Activated CD4-positive, alpha-beta memory T cell treated with anti-CD3 and anti-CD28 coated beads, Interleukin-2, amount 10 ng/mL, durations not matched to agents 7 days and 5 days (primary cell): Measurements from ENCODE around the gene TBC1D5. TPM values are rescaled to one million over a fixed set of nuclear protein-coding genes. Genes with fewer than 3 reads are reported as not detected.
"Not testable (repeated sequence)": the region's sequence is repeated elsewhere in the genome, so short reads cannot be mapped to it uniquely, and the experiment has no call there.

ENCODE experiments used
- CTCF ChIA-PET: fragments of 350-600 bp; sonication (Branson Sonifier 250); formaldehyde crosslinking; loops from one replicate; lab custom pipeline; 2021; ENCODE audit warnings: antibody characterized with exemption, inconsistent platforms; lab: Charles Lee
- POLR2A ChIA-PET: fragments of 350-600 bp; sonication (Branson Sonifier 250); formaldehyde crosslinking; loops from one replicate; lab custom pipeline; 2021; ENCODE audit warnings: antibody characterized with exemption; lab: Charles Lee
- DNase-seq: peaks from one replicate; pipeline ENCODE4 v3.0.0-alpha.2; 2020
- H3K27ac Mint-ChIP-seq: one replicate; pipeline ENCODE4 v1.8.0; 2021; ENCODE audit warnings: mild to moderate bottlenecking, mixed read lengths
- H3K27me3 Mint-ChIP-seq: one replicate; pipeline ENCODE4 v1.8.0; 2021; ENCODE audit warnings: mixed read lengths
- H3K36me3 Mint-ChIP-seq: one replicate; pipeline ENCODE4 v1.8.0; 2021; ENCODE audit warnings: low read depth, mixed read lengths
- H3K4me1 Mint-ChIP-seq: one replicate; pipeline ENCODE4 v1.8.0; 2021; ENCODE audit warnings: mixed read lengths
- H3K4me3 Mint-ChIP-seq: one replicate; pipeline ENCODE4 v1.8.0; 2021; ENCODE audit warnings: mild to moderate bottlenecking, mixed read lengths
- H3K9me3 Mint-ChIP-seq: one replicate; pipeline ENCODE4 v1.8.0; 2021; ENCODE audit warnings: mixed read lengths
- total RNA-seq, 2 experiments: library from RNA; stranded (reverse); gene quantifications; one replicate each; pipeline ENCODE4 v1.2.3, GENCODE V29; 2021

TBC1D5 gene
- total RNA-seq, 2 experiments from 2014 or later = 49.9 to 50.8 TPM

DNA sequence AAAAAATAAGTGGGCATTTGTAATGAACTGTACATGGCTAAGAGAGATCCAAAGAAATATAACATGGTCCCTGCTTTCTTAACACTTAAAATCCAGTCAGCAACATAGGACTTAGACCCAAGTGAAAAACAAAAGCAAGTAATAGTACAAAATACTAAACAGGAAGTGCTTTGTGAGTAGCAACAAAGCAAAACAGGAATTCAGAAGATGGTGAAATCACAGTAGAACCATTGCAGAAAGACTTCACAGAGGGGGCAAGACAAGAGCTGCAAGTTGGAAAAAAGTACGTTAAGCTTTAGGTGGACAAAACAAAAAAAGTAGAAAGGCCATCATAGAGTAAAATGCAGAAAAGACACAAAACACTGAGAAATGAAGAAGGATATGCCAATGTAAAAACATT lies 116.0 kb downstream of the TBC1D5 start:
- no peak overlapping the region for H3K4me3 Mint-ChIP-seq
- H3K36me3 Mint-ChIP-seq = peaks cover 8% of the 10 kb centered on the region
- peaks cover 14% of the 10 kb centered on the region for H3K4me1 Mint-ChIP-seq
- H3K9me3 Mint-ChIP-seq = no peaks in the 10 kb centered on the region
- ChIA-PET CTCF (no interaction called here), POLR2A (no interaction called here)
- no peak for DNase-seq
- no peaks in the 10 kb centered on the region for H3K27me3 Mint-ChIP-seq
- no peak overlapping the region for H3K27ac Mint-ChIP-seq

DNA sequence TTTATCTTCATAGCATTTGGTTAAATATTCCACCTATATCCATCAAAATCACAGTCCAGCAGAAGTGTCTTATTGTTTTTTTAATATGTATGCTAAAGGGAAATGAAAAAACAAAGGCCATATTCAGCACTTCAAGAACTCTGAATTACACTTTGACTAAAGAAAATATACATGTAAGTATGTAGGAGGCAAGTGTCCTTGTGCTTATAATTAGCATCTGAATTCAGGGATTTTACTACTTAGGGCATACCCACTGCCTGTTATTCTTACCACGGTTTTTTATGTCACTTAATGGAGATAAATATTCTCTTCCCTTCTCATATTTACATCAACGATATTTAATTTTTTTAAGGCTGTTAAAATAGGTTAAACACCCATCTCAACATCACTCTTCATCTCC lies 117.3 kb downstream of the TBC1D5 start:
- ChIA-PET CTCF (no interaction called here), POLR2A (no interaction called here)
- Mint-ChIP-seq H3K9me3 (no peaks in the 10 kb centered on the region), H3K27ac (no peak overlapping the region), H3K36me3 (peaks cover 11% of the 10 kb centered on the region), H3K4me1 (peaks cover 14% of the 10 kb centered on the region), H3K27me3 (no peaks in the 10 kb centered on the region), H3K4me3 (no peak overlapping the region)
- DNase-seq = no peak

DNA sequence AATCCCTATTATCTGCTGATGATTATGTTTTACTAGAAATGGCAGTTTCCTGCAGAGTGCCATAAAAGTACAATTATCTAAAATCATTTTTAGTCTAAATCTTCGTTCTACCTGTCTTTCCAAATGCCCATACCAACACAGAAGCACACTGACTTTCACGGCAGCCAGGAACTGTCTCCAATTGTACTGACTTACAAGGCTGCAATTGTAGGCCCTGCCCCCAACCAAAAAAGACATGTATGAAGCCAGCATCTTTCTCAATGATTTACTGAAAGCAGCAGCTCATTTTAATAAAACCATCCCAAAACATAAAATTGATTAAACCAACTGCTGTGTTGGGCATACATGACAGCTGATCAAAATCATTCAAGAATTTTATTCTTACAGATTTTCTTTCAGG lies 119.0 kb downstream of the TBC1D5 start:
- CTCF ChIA-PET = no interaction called here
- H3K4me1 Mint-ChIP-seq = peaks cover 14% of the 10 kb centered on the region
- POLR2A ChIA-PET = no interaction called here
- no peak for DNase-seq
- H3K36me3 Mint-ChIP-seq = peaks cover 15% of the 10 kb centered on the region
- H3K27me3 Mint-ChIP-seq = no peaks in the 10 kb centered on the region
- H3K9me3 Mint-ChIP-seq = no peaks in the 10 kb centered on the region
- no peak overlapping the region for H3K27ac Mint-ChIP-seq
- H3K4me3 Mint-ChIP-seq = no peak overlapping the region

DNA sequence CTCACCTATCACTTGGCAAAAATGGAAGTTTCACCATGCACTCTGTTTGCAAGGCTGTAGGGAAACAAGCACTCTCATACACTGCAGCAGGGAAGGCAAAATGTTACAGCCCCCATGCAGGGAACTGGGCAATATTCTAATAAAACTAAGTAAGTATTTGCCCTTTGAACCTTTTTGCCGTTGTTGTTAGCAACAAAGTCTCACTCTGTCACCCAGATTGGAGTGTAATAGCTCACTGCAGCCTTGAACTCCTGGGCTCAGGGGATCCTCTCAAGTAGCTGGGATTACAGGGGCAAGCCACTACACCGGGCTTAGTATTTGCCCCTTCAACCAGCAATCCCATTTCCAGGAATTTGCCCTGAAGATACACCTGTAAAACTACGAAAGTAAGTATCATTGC lies 122.5 kb downstream of the TBC1D5 start:
- Mint-ChIP-seq H3K36me3 (peaks cover 31% of the 10 kb centered on the region), H3K27me3 (no peaks in the 10 kb centered on the region), H3K4me1 (no peaks in the 10 kb centered on the region), H3K27ac (no peak overlapping the region), H3K4me3 (no peak overlapping the region), H3K9me3 (peaks cover 11% of the 10 kb centered on the region)
- no peak for DNase-seq
- POLR2A ChIA-PET = no interaction called here
- CTCF ChIA-PET = no interaction called here

DNA sequence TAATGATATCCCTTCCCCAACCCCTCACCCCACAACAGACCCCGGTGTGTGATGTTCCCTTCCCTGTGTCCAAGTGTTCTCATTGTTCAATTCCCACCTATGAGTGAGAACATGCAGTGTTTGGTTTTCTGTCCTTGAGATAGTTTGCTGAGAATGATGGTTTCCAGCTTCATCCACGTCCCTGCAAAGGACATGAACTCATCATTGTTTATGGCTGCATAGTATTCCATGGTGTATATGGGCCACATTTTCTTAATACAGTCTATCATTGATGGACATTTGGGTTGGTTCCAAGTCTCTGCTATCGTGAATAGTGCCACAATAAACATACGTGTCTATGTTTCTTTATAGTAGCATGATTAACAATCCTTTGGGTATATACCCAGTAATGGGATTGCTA lies 129.4 kb downstream of the TBC1D5 start:
- CTCF ChIA-PET, H3K4me3 Mint-ChIP-seq, H3K4me1 Mint-ChIP-seq, POLR2A ChIA-PET, H3K27me3 Mint-ChIP-seq, H3K27ac Mint-ChIP-seq, DNase-seq: not testable (repeated sequence)
- Mint-ChIP-seq H3K9me3 (peaks cover 18% of the 10 kb centered on the region), H3K36me3 (peaks cover 26% of the 10 kb centered on the region)

DNA sequence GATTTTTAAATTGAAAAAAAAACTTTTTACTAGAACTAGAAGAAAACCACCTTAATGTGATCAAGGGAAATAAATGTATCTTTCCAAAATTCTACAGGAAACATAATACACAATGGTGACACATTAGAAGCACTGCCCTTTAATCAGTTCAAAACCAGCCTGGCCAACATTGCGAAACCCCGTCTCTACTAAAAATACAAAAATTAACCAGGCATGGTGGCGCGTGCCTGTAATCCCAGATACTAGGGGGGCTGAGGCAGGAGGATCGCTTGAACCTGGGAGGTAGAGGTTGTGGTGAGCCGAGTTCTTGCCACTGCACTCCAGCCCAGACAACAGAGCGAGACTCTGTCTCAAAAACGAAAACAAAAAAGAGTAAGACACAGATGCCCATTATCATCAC lies 134.5 kb downstream of the TBC1D5 start:
- ChIA-PET POLR2A (no interaction called here), CTCF (no interaction called here)
- Mint-ChIP-seq H3K36me3 (peaks cover 6% of the 10 kb centered on the region), H3K27me3 (no peaks in the 10 kb centered on the region), H3K4me1 (peaks cover 5% of the 10 kb centered on the region), H3K9me3 (no peaks in the 10 kb centered on the region), H3K27ac (no peak overlapping the region), H3K4me3 (no peak overlapping the region)
- no peak for DNase-seq

DNA sequence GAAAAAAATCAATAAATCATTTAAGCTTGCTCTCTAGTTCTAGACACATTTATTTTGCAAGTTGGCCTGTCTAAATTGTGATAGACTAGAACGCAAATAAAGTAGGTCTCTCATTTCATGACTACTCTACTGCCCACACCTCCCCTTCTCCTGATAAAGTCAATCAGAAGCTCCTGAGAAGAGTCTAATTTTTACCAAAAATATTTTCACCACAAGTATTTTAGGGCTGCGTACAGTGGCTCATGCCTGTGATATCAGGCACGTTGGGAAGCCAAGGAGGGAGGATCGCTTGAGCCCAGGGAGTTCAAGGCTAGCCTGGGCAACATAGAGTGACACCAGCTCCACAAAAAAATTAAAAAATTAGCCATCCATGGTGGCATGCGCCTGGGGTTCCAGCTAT lies 136.5 kb downstream of the TBC1D5 start:
- peaks cover 3% of the 10 kb centered on the region for H3K9me3 Mint-ChIP-seq

DNA sequence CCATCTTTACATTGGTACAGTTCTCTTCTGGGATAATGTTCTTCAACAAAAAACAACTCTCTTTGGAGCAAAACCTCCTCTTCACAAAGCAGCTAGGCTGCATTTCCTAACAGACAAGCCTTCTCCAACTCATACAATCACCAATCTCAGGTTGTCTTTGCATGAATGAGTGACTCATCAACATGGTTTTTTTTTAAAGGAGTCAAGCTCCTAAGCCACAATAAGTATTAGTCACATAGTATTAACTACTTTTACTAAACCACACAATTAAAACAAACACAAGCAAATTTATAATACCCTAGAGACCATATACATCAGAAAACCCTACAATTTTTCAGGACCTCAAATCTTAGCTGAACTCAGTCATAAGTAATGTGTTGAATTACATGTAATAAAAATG lies 137.4 kb downstream of the TBC1D5 start:
- Mint-ChIP-seq H3K4me1 (peaks cover 5% of the 10 kb centered on the region), H3K27ac (no peak overlapping the region), H3K27me3 (no peaks in the 10 kb centered on the region), H3K9me3 (peaks cover 3% of the 10 kb centered on the region), H3K4me3 (no peak overlapping the region), H3K36me3 (peaks cover 3% of the 10 kb centered on the region)
- no peak for DNase-seq
- ChIA-PET CTCF (no interaction called here), POLR2A (no interaction called here)

More for the DNA sequence above, 136.5 kb downstream of the TBC1D5 start:
- POLR2A ChIA-PET = no interaction called here
- CTCF ChIA-PET = no interaction called here
- peaks cover 5% of the 10 kb centered on the region for H3K4me1 Mint-ChIP-seq
- no peak overlapping the region for H3K27ac Mint-ChIP-seq
- H3K27me3 Mint-ChIP-seq = no peaks in the 10 kb centered on the region
- H3K36me3 Mint-ChIP-seq = peaks cover 3% of the 10 kb centered on the region
- no peak for DNase-seq
- H3K4me3 Mint-ChIP-seq = no peak overlapping the region

DNA sequence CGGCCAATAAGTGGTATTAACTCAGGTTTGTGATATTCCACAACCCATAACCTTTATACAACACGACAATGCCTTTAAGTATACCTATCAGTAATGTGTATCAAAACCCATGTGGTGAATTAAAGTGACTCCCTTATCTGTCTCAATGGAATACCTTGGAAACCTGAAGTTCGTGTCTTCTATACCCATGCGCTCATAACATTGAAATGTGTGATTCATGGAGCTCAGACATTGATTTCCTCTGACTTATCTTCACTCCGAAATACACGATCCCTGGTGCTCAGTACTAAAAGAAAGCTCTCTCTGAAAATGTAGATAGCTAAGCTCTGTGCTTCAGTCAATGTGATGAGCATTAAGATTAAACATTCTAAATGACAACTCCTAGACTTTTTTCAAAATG lies 140.3 kb downstream of the TBC1D5 start:
- DNase-seq = no peak
- Mint-ChIP-seq H3K4me3 (no peak overlapping the region), H3K27me3 (no peaks in the 10 kb centered on the region), H3K27ac (no peak overlapping the region), H3K9me3 (peaks cover 3% of the 10 kb centered on the region), H3K36me3 (peaks cover 3% of the 10 kb centered on the region), H3K4me1 (peaks cover 6% of the 10 kb centered on the region)
- ChIA-PET POLR2A (no interaction called here), CTCF (interaction anchor here (0.6 kb wide), 1 partner anchor 236 kb away, joined by 3 read pairs; no protein-coding TSS in a partner anchor)

DNA sequence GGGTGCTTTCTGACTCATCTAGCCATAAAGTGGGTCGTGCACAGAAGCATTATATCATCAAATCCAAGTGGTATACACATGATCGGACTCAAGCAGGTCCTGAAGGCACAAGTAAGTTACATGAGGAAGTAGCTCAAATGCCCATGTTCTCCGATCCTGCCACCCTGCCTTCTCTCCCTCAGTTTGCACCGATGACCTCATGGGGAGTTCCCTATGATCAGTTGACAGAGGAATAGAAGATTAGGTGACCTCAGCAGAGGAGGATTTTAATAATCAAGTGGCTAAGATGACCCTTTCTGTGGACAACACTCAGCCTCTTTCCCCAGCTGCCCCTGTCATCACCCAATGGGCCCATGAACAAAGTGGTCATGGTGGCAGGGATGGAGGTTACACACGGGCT lies 149.5 kb downstream of the TBC1D5 start:
- ChIA-PET CTCF (no interaction called here), POLR2A (no interaction called here)
- H3K4me3 Mint-ChIP-seq = no peak overlapping the region
- no peaks in the 10 kb centered on the region for H3K4me1 Mint-ChIP-seq
- peaks cover 27% of the 10 kb centered on the region for H3K9me3 Mint-ChIP-seq
- peaks cover 30% of the 10 kb centered on the region for H3K36me3 Mint-ChIP-seq
- no peak overlapping the region for H3K27ac Mint-ChIP-seq
- DNase-seq = no peak
- no peaks in the 10 kb centered on the region for H3K27me3 Mint-ChIP-seq

DNA sequence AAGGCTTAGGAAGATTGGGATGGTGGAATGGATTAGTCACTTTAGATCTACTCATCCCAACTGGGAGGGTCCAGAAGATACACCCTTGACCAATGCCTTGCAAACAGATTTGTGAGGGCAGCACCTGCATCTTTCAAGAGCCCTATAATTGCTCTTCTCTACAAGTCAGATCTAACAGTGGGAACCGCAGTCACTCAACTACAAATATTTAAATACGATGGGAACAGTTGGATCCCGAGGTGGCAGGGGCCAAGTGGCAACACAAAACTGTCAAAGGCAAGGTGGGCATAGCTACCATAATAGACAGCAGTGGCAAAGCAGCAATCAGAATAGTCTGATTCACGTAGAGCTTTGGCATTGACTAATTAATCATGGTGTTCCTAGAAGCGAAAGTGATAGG lies 152.0 kb downstream of the TBC1D5 start:
- H3K27ac Mint-ChIP-seq = no peak overlapping the region
- DNase-seq = no peak
- H3K27me3 Mint-ChIP-seq = no peaks in the 10 kb centered on the region
- peaks cover 27% of the 10 kb centered on the region for H3K9me3 Mint-ChIP-seq
- H3K4me3 Mint-ChIP-seq = no peak overlapping the region
- POLR2A ChIA-PET = no interaction called here
- CTCF ChIA-PET = no interaction called here
- peaks cover 30% of the 10 kb centered on the region for H3K36me3 Mint-ChIP-seq
- H3K4me1 Mint-ChIP-seq = no peaks in the 10 kb centered on the region

DNA sequence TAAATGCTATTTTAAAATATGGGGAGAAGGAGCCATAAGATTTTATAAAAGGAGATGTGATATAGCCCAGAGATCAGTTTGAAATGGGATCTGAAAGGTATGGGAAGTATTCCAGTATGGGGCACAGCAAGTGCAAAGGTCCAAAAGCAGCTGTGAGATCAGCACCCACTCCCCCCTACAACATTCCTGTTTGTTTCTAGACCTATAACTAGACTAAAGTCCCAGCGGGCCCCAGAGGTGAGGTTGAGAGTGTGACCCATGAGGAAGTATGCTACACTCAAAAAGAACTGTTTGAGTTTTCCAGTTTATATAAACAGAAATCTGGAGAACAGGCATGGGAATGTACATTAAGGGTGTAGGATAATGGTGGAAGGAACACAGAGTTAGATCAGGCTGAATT lies 152.5 kb downstream of the TBC1D5 start:
- DNase-seq = no peak
- Mint-ChIP-seq H3K4me3 (no peak overlapping the region), H3K36me3 (peaks cover 28% of the 10 kb centered on the region), H3K4me1 (no peaks in the 10 kb centered on the region), H3K9me3 (peaks cover 27% of the 10 kb centered on the region), H3K27ac (no peak overlapping the region), H3K27me3 (no peaks in the 10 kb centered on the region)
- POLR2A ChIA-PET = no interaction called here
- CTCF ChIA-PET = no interaction called here

DNA sequence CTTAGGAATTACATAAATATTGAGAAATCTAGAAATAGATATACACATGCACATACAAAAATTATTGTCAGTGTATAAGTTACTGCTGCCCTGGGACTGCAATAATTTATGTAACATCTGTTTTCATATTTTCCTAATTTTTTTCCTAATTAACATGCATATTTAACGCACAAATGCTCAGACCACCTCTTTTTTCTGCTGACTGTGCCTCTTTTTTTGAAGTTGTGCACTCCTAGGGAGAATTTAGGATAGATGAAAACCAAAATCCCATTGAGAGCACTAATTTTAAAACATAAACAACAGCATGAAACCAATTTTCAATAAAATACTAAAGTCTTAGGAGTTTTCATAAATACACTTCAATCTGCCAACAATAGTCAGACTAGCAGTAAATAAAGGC lies 154.0 kb downstream of the TBC1D5 start:
- CTCF ChIA-PET = no interaction called here
- H3K27ac Mint-ChIP-seq = no peak overlapping the region
- no peaks in the 10 kb centered on the region for H3K27me3 Mint-ChIP-seq
- H3K4me3 Mint-ChIP-seq = no peak overlapping the region
- POLR2A ChIA-PET = no interaction called here
- peaks cover 23% of the 10 kb centered on the region for H3K36me3 Mint-ChIP-seq
- DNase-seq = no peak
- H3K4me1 Mint-ChIP-seq = no peaks in the 10 kb centered on the region
- peaks cover 24% of the 10 kb centered on the region for H3K9me3 Mint-ChIP-seq

DNA sequence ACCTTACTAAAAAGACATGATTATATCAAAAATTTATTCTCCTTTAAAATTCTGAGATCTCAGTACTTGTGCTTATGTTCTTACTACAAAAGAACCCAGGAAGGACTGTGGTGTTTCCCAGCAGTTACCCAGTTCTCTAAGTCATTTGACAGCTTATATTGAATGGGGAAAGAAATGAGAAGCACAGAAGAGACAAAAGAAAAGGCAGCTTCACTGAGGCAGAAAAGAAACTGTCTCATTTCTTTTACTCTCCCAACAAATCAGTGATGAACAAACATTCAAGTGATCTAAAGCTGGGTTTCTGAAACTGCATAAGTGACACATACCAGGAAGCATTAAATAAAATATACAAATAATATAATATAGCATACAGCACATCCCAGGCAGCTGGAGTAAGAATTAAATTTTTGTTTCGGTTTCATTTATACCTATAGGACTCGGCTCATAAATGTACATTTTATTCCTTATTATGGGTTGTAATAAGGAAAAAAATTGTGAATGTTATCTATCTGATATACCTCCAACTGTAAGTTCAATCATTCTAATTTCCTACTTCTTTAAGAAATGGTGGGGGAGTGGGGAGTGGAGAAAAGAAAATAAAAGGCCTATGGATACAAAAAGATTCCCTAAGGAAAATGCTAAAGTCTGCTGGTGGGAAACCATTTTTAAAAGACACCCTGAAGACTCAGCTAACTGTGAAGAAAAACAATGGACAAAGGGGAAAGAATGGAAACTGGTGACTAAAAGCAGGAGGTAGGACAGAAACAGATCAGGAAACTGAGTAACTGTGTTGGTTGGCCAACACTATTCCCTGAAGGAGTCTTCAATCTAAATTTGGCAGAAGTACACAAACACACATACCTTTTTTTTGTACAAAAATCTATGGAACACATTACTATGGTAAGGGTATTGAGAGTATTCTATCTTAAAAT lies 156.8 kb downstream of the TBC1D5 start:
- Mint-ChIP-seq H3K27me3 (no peaks in the 10 kb centered on the region), H3K36me3 (peaks cover 17% of the 10 kb centered on the region), H3K27ac (no peak overlapping the region), H3K4me1 (no peaks in the 10 kb centered on the region), H3K4me3 (no peak overlapping the region), H3K9me3 (peaks cover 13% of the 10 kb centered on the region)
- DNase-seq = no peak
- POLR2A ChIA-PET = no interaction called here
- CTCF ChIA-PET = no interaction called here
